T-helper 9 cell (primary cell): ENCODE measurements around the gene PM20D2.

Experiments used
- DNase-seq: peaks from one replicate; pipeline ENCODE4 v3.0.0-alpha.2; 2020

Gene PM20D2

GRCh38 chr6:89205819-89206218, 60.0 kb downstream of the PM20D2 start:
- DNase-seq, result no peak

DNA sequence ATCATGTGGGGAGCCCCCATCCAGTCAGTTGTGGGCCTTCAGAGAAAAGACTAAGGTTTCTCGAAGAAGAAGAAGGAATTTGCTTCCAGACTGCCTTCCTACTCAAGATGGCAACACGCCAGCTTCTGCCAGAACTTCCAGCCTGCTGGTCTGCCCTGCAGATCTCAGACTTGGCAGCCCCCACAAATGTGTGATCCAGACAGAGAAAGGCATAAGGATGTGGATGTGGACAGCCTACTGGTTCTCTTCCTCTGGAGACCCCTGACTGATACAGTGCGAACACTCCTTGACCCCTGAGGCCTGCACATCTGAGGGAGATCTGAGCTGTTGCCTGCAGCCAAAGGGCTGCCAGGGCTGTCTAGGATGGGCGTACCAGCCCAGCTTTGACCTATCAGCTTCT, 62.7 kb downstream of the PM20D2 start:
- DNase-seq, result no peak

DNA sequence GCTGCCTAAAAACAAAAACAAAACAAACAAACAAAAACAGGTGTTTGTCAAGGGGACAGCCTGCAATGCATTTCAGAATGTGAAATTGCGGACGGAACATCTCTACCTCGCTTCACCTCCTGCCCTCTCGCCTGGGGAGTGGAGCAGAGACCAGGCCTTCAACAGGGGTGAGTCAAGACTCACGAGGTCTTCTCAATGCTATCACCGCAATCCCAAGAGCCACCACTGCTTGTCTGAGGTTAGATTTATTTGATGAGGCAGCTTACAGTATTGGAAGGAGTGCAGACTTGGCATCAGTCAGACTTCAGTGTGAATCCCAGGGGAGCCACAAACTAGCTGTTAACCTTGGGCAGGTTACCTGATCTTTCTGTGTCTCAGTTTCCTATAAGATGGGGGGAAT, 63.6 kb downstream of the PM20D2 start:
- DNase-seq, result no peak

DNA sequence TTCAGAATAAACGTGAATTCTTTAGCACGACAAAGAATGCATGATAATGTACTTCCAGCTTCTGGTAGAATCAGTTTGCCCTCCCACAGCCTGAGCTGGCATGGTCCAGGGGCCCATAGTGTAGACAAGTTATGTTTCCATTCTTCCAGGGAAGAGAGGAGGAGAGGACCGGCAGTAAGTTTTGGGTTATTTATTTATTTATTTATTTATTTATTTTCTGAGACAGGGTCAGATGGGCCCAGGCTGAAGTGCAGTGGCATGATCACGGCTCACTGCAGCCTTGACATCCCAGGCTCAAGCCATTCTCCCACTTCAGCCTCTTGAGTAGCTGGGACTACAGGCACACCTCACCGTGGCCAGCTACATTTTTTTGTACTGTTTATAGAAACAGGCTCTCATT, 66.6 kb downstream of the PM20D2 start:
- no peak for DNase-seq

DNA sequence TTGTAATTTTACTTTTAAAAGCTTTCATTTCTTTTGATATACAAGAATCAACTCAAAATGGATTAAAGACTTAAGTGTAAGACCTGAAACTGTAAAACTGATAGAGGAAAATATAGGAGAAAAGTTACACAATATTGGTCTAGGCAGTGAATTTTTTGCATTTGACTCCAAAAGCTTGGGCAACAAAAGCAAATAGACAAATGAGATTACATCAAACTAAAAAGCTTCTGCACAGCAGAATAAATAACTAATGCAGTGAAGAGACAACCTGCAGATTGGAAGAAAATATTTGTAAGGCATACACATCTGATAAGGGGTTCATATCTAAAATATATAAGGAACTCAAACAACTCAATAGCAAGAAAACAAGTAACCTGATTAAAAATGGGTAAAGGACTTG, 68.3 kb downstream of the PM20D2 start:
- no peak for DNase-seq
